HG03064 (cell line): ENCODE measurements around the gene SNRPB2.
A peak's percentile ranks its signal among the peaks of the same experiment; 100 is the strongest.

Experiments used
- ATAC-seq: cut with Tn5 transposase; IDR thresholded peaks from one replicate; pipeline ENCODE4 v1.9.1; 2021; ENCODE audit warnings: low read depth; ENCODE audit not compliant: unreplicated experiment

The SNRPB2 gene

GRCh38 chr20:16729565-16730460, at the start of gene SNRPB2:
TSS of gene SNRPB2 (plus strand) at chr20:16730026. CDS start at chr20:16731703, 1,677 bp downstream.
- ATAC-seq: peak; percentile 98

GRCh38 chr20:16684416-16684815, 45.4 kb upstream of the SNRPB2 start:
- no peak for ATAC-seq

GRCh38 chr20:16689906-16690305, 39.9 kb upstream of the SNRPB2 start:
- no peak for ATAC-seq

- no peak for ATAC-seq
Observed at GRCh38 chr20:16691381-16691780, 38.4 kb upstream of the SNRPB2 start.

DNA sequence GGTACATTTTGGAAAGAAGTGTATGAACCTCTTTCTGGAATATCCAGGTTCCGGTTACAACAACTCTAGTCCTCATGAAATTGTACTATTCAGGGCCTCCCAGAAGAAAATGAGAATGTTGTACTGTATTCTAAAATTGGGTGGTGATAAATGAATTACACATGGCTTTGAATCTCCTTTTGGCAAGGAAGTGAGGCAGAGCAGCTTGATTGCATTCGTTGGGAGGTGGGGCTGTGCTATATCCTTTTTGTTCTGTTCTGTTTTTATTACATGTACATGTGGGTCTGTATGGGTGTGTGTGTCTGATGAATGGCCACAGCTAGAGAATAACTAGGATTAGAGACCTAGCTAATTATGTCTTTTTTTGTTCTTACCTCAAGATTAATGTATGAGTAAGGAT, 37.8 kb upstream of the SNRPB2 start:
- ATAC-seq: no peak

GRCh38 chr20:16692442-16692841, 37.4 kb upstream of the SNRPB2 start:
- no peak for ATAC-seq

- no peak for ATAC-seq
Observed at GRCh38 chr20:16693278-16693677, 36.5 kb upstream of the SNRPB2 start.

- ATAC-seq: no peak
Observed at GRCh38 chr20:16694161-16694560, 35.7 kb upstream of the SNRPB2 start.

DNA sequence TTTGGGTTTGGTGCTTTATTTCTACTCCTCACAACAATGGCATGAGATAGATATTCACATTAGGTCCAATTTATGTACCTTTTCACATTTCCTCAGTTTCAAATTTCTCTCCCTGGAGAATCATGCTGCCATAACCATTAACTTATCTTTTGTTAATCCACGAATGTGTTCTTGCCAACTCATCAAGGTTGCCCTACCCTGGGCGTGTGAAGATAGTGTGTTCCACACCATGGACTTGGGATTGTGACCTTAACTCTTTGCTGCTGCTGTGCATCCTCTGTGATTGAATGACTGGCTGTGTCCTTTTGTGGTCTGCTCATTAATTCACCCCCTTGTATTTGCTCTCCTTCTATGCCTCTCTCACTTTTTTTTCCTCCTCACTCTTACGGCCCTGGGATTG, 34.2 kb upstream of the SNRPB2 start:
- no peak for ATAC-seq

DNA sequence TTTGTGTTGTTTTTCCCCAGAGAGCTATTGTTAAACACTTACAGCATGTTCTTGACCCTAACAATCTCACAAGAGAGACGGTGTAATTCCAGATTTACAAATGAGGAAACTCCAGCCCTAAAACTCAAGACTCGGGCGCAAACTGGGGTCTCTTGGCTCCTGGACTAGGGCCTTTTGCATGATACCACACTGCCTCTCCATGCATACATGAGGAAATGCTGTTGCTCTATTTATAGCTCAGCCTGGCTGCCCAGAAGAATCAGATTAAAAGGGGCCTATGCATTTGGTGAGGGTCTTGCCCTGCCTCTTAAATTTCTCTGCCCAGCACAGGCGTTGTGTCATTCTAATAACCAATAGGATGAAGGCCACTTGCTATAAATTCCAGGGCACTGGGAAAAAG, 30.5 kb upstream of the SNRPB2 start:
- no peak for ATAC-seq

DNA sequence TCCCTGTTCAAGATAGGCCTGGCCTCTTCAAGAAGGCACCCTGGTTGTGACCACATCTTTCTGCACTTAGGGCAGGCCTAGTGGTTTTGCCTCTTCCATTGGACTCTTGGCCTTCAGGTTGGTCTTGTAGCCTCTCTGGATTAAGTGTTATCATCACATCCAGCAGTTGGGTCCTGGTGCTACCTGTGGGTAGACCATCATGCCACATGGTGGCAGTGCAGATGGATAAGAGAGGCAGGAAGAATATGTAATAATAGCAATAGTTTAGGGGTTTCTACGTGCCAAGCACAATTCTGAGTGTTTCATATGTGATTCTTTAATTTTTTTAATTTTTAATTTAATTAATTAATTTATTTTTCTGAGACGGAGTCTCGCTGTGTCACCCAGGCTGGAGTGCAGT, 28.5 kb upstream of the SNRPB2 start:
- no peak for ATAC-seq

- no peak for ATAC-seq
Observed at GRCh38 chr20:16703570-16703969, 26.3 kb upstream of the SNRPB2 start.

DNA sequence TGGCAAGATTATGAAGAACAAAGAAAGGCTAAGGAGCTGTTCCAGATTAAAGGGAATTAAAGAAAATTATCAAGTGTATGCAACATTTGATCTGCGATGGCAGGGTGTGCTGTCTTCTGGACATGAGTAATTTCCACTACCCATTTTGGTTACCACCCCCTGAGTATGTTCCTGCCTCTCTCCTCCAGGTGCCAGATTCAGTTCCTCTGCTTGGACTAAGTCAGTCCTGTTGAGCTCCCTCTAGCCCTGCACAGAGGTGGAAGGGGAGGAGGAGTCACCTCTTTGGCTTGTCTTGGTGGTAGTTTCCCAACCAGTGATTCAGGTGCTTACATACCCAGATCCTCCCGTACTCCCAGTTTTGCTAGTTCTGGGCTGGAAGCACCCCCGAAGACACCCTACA, 22.2 kb upstream of the SNRPB2 start:
- no peak for ATAC-seq

GRCh38 chr20:16708602-16709001, 21.2 kb upstream of the SNRPB2 start:
- ATAC-seq: no peak

GRCh38 chr20:16709017-16709416, 20.8 kb upstream of the SNRPB2 start:
- no peak for ATAC-seq

- ATAC-seq: no peak
Observed at GRCh38 chr20:16710781-16711180, 19.0 kb upstream of the SNRPB2 start.

DNA sequence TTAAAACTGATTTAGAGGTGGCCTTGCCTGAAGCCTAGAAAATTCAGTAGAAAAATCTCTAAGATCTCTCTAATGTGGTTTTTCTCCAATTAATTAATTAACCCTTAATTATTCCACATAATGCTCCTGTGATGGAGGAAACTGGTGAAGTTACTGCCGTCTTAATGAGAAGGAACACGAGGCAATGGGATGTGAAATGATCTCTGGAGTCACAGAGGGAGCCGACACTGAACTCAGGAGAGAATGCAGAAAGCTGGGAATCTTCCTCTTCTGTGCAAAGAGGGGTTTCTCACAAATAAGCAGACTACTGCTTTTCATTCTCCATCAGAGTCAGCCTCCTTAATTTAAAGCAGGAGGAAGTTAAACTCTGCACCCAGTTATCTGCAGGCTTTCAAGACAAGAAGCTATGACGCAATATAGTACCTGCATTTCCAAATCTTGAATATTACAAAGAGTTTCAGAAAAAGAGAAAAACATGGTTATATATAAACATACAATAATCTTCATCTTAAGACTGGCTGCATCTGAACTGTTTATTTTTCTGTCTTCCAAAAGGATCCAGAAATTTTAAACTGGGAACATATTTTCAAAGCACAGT, 18.1 kb upstream of the SNRPB2 start:
- ATAC-seq: no peak

DNA sequence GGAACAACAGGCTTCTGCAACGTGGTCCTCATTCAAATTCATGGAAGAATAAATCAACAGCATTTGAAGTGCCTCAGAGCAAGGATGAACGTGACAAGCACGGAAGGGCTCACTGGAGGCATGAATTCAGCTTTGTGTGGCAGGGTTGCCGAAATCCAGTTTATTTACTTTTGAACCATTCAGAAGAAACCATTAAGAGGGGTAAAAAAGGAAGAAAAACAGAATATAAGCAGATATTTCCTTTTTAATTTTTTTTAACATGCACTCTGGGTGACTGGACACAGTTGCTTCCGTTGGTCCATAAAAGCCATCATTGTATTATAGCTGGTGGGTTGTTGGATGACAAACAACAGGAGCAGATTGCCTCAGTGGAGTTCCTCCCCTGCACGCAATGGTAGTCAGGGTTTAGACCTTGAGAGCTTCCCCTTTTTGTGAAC, 17.3 kb upstream of the SNRPB2 start:
- ATAC-seq: no peak

DNA sequence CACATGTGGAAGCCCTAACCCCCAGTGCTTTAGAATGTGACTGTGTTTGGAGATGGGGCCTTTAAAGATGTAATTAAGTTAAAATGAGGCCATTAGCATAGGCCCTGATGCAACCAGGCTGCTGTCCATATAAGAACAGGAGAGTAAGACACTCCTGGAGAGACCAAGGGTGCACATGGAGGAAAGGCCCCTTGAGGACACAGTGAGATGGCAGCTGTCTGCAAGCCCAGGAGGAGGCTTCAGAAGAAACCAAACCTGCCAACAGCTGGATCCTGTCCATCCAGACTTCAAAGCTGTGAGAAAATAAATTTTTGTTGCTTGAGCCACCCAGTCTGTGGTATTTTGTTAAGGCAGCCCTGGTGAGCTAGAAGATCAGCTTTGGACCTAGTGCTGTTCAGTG, 16.8 kb upstream of the SNRPB2 start:
- ATAC-seq: no peak

- no peak for ATAC-seq
Observed at GRCh38 chr20:16714242-16714641, 15.6 kb upstream of the SNRPB2 start.

- ATAC-seq: no peak
Observed at GRCh38 chr20:16714751-16715150, 15.1 kb upstream of the SNRPB2 start.

- ATAC-seq: no peak
Observed at GRCh38 chr20:16719421-16719820, 10.4 kb upstream of the SNRPB2 start.
